Liver (tissue), 9 donors: ENCODE results near the gene SMCO3. TPM values are rescaled to one million over a fixed set of nuclear protein-coding genes. Genes with fewer than 3 reads are reported as not detected.

Source experiments
- DNase-seq: peaks from one replicate; pipeline ENCODE4 v3.0.0-alpha.2; 2017; ENCODE audit warnings: low spot score
- H3K27ac ChIP-seq, 2 donors: one replicate each; pipeline ENCODE4 v1.7.0; 2013; ENCODE audit warnings: inconsistent platforms in 2 of 2, low read length in 2 of 2, control low read depth in 1 of 2, low read depth in 1 of 2, mild to moderate bottlenecking in 1 of 2
- H3K27me3 ChIP-seq, 4 donors: one replicate each; pipeline versions ENCODE4 v1.6.1 to v1.7.0; 2013; ENCODE audit warnings: low read length in 3 of 4, inconsistent platforms in 1 of 4, mild to moderate bottlenecking in 1 of 4, moderate library complexity in 1 of 4; ENCODE audit not compliant: control insufficient read depth in 4 of 4, insufficient read depth in 4 of 4
- H3K36me3 ChIP-seq, 4 donors: one replicate each; pipeline versions ENCODE4 v1.6.1 to v1.7.0; 2013; ENCODE audit warnings: low read length in 3 of 4, mild to moderate bottlenecking in 3 of 4, low read depth in 1 of 4, moderate library complexity in 1 of 4; ENCODE audit not compliant: control insufficient read depth in 4 of 4, insufficient read depth in 3 of 4
- H3K4me1 ChIP-seq, 4 donors: one replicate each; pipeline versions ENCODE4 v1.6.1 to v1.7.0; 2013; ENCODE audit warnings: low read length in 3 of 4, mild to moderate bottlenecking in 3 of 4, moderate library complexity in 1 of 4; ENCODE audit not compliant: control insufficient read depth in 4 of 4, insufficient read depth in 4 of 4
- H3K4me3 ChIP-seq, 3 donors: one replicate each; pipeline versions ENCODE4 v1.6.1 to v1.7.0; 2013; ENCODE audit warnings: low read length in 3 of 3, control low read depth in 1 of 3, low read depth in 1 of 3, mild to moderate bottlenecking in 1 of 3
- H3K9ac ChIP-seq, 2 donors: one replicate each; pipeline ENCODE4 v1.7.0; 2013; ENCODE audit warnings: low read length in 2 of 2, mild to moderate bottlenecking in 2 of 2, moderate library complexity in 2 of 2, control low read depth in 1 of 2, low read depth in 1 of 2
- H3K9me3 ChIP-seq, 4 donors: one replicate each; pipeline versions ENCODE4 v1.6.1 to v1.7.0; 2013; ENCODE audit warnings: low read length in 3 of 4; ENCODE audit not compliant: control insufficient read depth in 4 of 4
- EGR1 ChIP-seq, 2 donors: IDR thresholded peaks; 2 replicates each; pipeline ENCODE4 v1.6.1; 2016 to 2018; ENCODE audit warnings: antibody characterized with exemption in 2 of 2, low read depth in 2 of 2
- FOXA1 ChIP-seq: IDR thresholded peaks from 2 replicates; pipeline ENCODE4 v1.6.1; 2016; ENCODE audit warnings: antibody characterized with exemption
- FOXA2 ChIP-seq: IDR thresholded peaks from 2 replicates; pipeline ENCODE4 v1.6.1; 2016; ENCODE audit warnings: antibody characterized with exemption
- GABPA ChIP-seq, 2 donors: IDR thresholded peaks in 1 of 2; conservative IDR thresholded peaks in 1 of 2; 2 replicates each; pipeline ENCODE4 v1.6.1; 2016; ENCODE audit warnings: antibody characterized with exemption in 2 of 2, mild to moderate bottlenecking in 1 of 2, moderate library complexity in 1 of 2
- RAD21 ChIP-seq, 2 donors: IDR thresholded peaks; 2 replicates each; pipeline ENCODE4 v1.6.1; 2016; ENCODE audit warnings: antibody characterized with exemption in 2 of 2, mild to moderate bottlenecking in 2 of 2
- REST ChIP-seq: IDR thresholded peaks from 2 replicates; pipeline ENCODE4 v1.6.1; 2016; ENCODE audit warnings: antibody characterized with exemption, mild to moderate bottlenecking
- SP1 ChIP-seq: IDR thresholded peaks from 2 replicates; pipeline ENCODE4 v1.6.1; 2018; ENCODE audit warnings: antibody characterized with exemption, mild to moderate bottlenecking
- TAF1 ChIP-seq: conservative IDR thresholded peaks from 2 replicates; pipeline ENCODE4 v1.6.1; 2016; ENCODE audit warnings: antibody characterized with exemption, mild to moderate bottlenecking
- YY1 ChIP-seq: IDR thresholded peaks from 2 replicates; pipeline ENCODE4 v1.6.1; 2016; ENCODE audit warnings: antibody characterized with exemption, mild to moderate bottlenecking
- ZBTB33 ChIP-seq: IDR thresholded peaks from 2 replicates; pipeline ENCODE4 v1.6.1; 2016; ENCODE audit warnings: antibody characterized with exemption
- WGBS: extraction: QIAGEN DNeasy Blood & Tissue Kit; methylation state at CpG from one replicate; pipeline ENCODE4 v1.1.7; 2013; 5-methylcytosine and 5-hydroxymethylcytosine counted together
- polyA plus RNA-seq, 2 donors: library from polyadenylated mRNA; stranded (reverse) in 1 of 2; unstranded in 1 of 2; fragments of 200-250 nt in 1 of 2; fragments of >200 nt in 1 of 2; fragmentation: Nextera tagmentation in 1 of 2; extraction: Ambion mirVana in 1 of 2; gene quantifications; one replicate each; pipeline versions ENCODE4 v1.2.1 to v1.2.3, GENCODE V29; 2013 to 2015
- total RNA-seq, 2 donors: library from RNA; depleted of rRNA; stranded (reverse); fragments of >200 nt; gene quantifications; one replicate each; pipeline ENCODE4 v1.2.3, GENCODE V29; 2014
- TF ChIP-seq, protein P1 (sequence below): fragments of 150-350 bp; IDR thresholded peaks from 2 replicates; pipeline ENCODE4 v1.5.1; 2017; ENCODE audit warnings: improper control_type of control experiment, low read depth, low read length; ENCODE audit not compliant: missing input control
- donor health status: healthy.
- donor health status: healthy.
- donor health status: healthy.
- donor health status: healthy.
- donor health status: healthy.

The SMCO3 gene
- total and polyA plus RNA-seq, 4 donors = 0.17 to 0.93 (median 0.56) TPM

GRCh38 chr12:14846042-14846587 is 32.1 kb upstream of the SMCO3 start:
- DNase-seq = no peak
- H3K27me3 ChIP-seq = no peaks in the 10 kb centered on the region
- H3K36me3 ChIP-seq = no peaks in the 10 kb centered on the region
- H3K4me3 ChIP-seq = no peak overlapping the region
- TF ChIP-seq YY1 (no peak), GABPA (IDR thresholded peaks at IDR 0.05 in 1 of 2, conservative IDR thresholded peaks at IDR 0.05 in 1 of 2) (no peak), REST (no peak), FOXA2 (no peak), FOXA1 (no peak), SP1 (no peak), EGR1 (IDR thresholded peaks at IDR 0.05; ENCODE audit: low read depth in 2 of 2) (no peak), ZBTB33 (no peak)
- TF ChIP-seq, protein P1, sequence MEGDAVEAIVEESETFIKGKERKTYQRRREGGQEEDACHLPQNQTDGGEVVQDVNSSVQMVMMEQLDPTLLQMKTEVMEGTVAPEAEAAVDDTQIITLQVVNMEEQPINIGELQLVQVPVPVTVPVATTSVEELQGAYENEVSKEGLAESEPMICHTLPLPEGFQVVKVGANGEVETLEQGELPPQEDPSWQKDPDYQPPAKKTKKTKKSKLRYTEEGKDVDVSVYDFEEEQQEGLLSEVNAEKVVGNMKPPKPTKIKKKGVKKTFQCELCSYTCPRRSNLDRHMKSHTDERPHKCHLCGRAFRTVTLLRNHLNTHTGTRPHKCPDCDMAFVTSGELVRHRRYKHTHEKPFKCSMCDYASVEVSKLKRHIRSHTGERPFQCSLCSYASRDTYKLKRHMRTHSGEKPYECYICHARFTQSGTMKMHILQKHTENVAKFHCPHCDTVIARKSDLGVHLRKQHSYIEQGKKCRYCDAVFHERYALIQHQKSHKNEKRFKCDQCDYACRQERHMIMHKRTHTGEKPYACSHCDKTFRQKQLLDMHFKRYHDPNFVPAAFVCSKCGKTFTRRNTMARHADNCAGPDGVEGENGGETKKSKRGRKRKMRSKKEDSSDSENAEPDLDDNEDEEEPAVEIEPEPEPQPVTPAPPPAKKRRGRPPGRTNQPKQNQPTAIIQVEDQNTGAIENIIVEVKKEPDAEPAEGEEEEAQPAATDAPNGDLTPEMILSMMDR = no peak
- H3K9me3 ChIP-seq = no peaks in the 10 kb centered on the region
- WGBS = 47% methylated on average over 3 of the region's 3 CpGs
- no peak overlapping the region for H3K27ac ChIP-seq
- peaks cover 0 to 23% (median 11%) of the 10 kb centered on the region in 4 donors for H3K4me1 ChIP-seq
- no peak overlapping the region for H3K9ac ChIP-seq

DNA sequence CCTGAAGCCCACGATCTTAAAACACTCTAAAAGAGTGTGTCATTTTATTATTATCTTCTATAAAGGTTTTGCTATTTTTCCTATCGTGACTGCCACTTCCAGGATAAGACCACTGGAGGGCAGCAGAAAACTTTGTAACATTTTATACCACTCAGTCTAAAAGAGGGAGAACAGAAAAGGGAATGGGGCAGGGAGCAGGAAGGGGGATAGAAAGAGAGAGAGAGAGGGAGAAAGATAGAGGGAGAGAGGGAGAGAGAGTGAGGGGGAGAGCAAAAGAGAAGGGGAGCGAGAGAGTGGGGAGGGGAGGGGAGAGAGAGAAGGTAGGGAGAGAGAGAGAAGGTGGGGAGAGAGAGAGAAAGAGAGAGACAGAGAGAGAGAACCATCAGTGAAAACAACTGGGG is 31.4 kb upstream of the SMCO3 start:
- TF ChIP-seq RAD21 (IDR thresholded peaks at IDR 0.05) (peak; percentile 92 to 96), TAF1 (no peak)
- TF ChIP-seq, protein P1 = peak; percentile 88
- Histone ChIP-seq H3K4me3 (no peak overlapping the region), H3K27ac (no peak overlapping the region), H3K27me3 (no peaks in the 10 kb centered on the region), H3K36me3 (peaks cover 0 to 3% (median 0%) of the 10 kb centered on the region in 4 donors), H3K9me3 (no peaks in the 10 kb centered on the region), H3K4me1 (peaks cover 3 to 31% (median 17%) of the 10 kb centered on the region in 4 donors), H3K9ac (no peak overlapping the region)
- 11% methylated on average over 3 of the region's 3 CpGs for WGBS
- DNase-seq = peak; percentile 50
